Neuronal stem cell (in vitro differentiated cells): ENCODE measurements around the gene FBXO7.

Experiments used
- DNase-seq: peaks from one replicate; pipeline ENCODE4 v3.0.0-alpha.2; 2013; ENCODE audit warnings: low spot score
- H2AFZ ChIP-seq: one replicate; pipeline ENCODE4 v1.6.1; 2013; ENCODE audit warnings: mild to moderate bottlenecking, low read length, inconsistent platforms
- H2AK5ac ChIP-seq: 2 replicates; pipeline ENCODE4 v1.6.1; 2013; ENCODE audit warnings: low read depth, mild to moderate bottlenecking, inconsistent platforms, low read length, moderate library complexity, mixed read lengths
- H2BK120ac ChIP-seq: 2 replicates; pipeline ENCODE4 v1.6.1; 2013; ENCODE audit warnings: low read depth, mild to moderate bottlenecking, inconsistent platforms, low read length, moderate library complexity, mixed read lengths
- H2BK12ac ChIP-seq: one replicate; pipeline ENCODE4 v1.6.1; 2013; ENCODE audit warnings: low read length, inconsistent platforms
- H2BK15ac ChIP-seq: 2 replicates; pipeline ENCODE4 v1.6.1; 2013; ENCODE audit warnings: mild to moderate bottlenecking, low read length, inconsistent platforms, mixed read lengths
- H2BK5ac ChIP-seq: one replicate; pipeline ENCODE4 v1.6.1; 2013; ENCODE audit warnings: inconsistent platforms, mild to moderate bottlenecking, low read length, moderate library complexity
- H3K14ac ChIP-seq: one replicate; pipeline ENCODE4 v1.6.1; 2013; ENCODE audit warnings: low read length, inconsistent platforms
- H3K18ac ChIP-seq: 2 replicates; pipeline ENCODE4 v1.6.1; 2013; ENCODE audit warnings: low read length, inconsistent platforms
- H3K23ac ChIP-seq: 2 replicates; pipeline ENCODE4 v1.6.1; 2013; ENCODE audit warnings: low read depth, mild to moderate bottlenecking, mixed read lengths, low read length, inconsistent platforms; ENCODE audit not compliant: poor library complexity
- H3K27ac ChIP-seq: replicated peaks from 3 replicates; pipeline ENCODE4 v1.5.1; 2013; ENCODE audit warnings: low read length, inconsistent platforms
- H3K27me3 ChIP-seq, 3 experiments: 2 replicates each; pipeline ENCODE4 v1.6.1; 2013; ENCODE audit warnings: low read length in 3 of 3, mild to moderate bottlenecking in 2 of 3, inconsistent platforms in 1 of 3, low read depth in 1 of 3, mixed read lengths in 1 of 3, moderate library complexity in 1 of 3; ENCODE audit not compliant: control insufficient read depth in 3 of 3, insufficient read depth in 3 of 3
- H3K36me3 ChIP-seq, 2 donors: replicated peaks in 1 of 2; 2 replicates each; pipeline ENCODE4 v1.6.1; 2013; ENCODE audit warnings: low read length in 2 of 2; ENCODE audit not compliant: control insufficient read depth in 2 of 2, insufficient read depth in 2 of 2
- H3K4ac ChIP-seq: 2 replicates; pipeline ENCODE4 v1.6.1; 2013; ENCODE audit warnings: inconsistent platforms, mild to moderate bottlenecking, low read length, moderate library complexity
- H3K4me1 ChIP-seq, 2 donors: 1 replicate in 1 of 2; 2 replicates in 1 of 2; pipeline ENCODE4 v1.6.1; 2013; ENCODE audit warnings: low read length in 2 of 2, low read depth in 1 of 2; ENCODE audit not compliant: control insufficient read depth in 2 of 2, insufficient read depth in 1 of 2
- H3K4me2 ChIP-seq: one replicate; pipeline ENCODE4 v1.6.1; 2013; ENCODE audit warnings: mild to moderate bottlenecking, low read length, inconsistent platforms; ENCODE audit not compliant: insufficient read depth, poor library complexity, severe bottlenecking
- H3K4me3 ChIP-seq, 2 donors: 2 replicates each; pipeline ENCODE4 v1.5.1; 2013; ENCODE audit warnings: low read length in 2 of 2, mild to moderate bottlenecking in 2 of 2, inconsistent platforms in 1 of 2, moderate library complexity in 1 of 2
- H3K79me1 ChIP-seq: one replicate; pipeline ENCODE4 v1.6.1; 2013; ENCODE audit warnings: low read depth, mild to moderate bottlenecking, inconsistent platforms, low read length, moderate library complexity
- H3K9ac ChIP-seq: one replicate; pipeline ENCODE4 v1.6.1; 2013; ENCODE audit warnings: mild to moderate bottlenecking, low read depth, low read length, inconsistent platforms; ENCODE audit not compliant: poor library complexity
- H3K9me3 ChIP-seq, 2 donors: replicated peaks in 1 of 2; 2 replicates each; pipeline versions ENCODE3 to v1.6.1; 2013; ENCODE audit warnings: low read length in 2 of 2, mild to moderate bottlenecking in 2 of 2, inconsistent platforms in 1 of 2, low read depth in 1 of 2, mixed read lengths in 1 of 2, moderate library complexity in 1 of 2; ENCODE audit not compliant: control insufficient read depth in 2 of 2, insufficient read depth in 1 of 2
- H4K8ac ChIP-seq: one replicate; pipeline ENCODE4 v1.6.1; 2013; ENCODE audit warnings: low read depth, mild to moderate bottlenecking, inconsistent platforms, low read length, moderate library complexity
- H4K91ac ChIP-seq: one replicate; pipeline ENCODE4 v1.6.1; 2013; ENCODE audit warnings: low read length, low read depth, mild to moderate bottlenecking, inconsistent platforms; ENCODE audit not compliant: poor library complexity
- WGBS, 2 donors: extraction: QIAGEN DNeasy Blood & Tissue Kit; methylation state at CpG; one replicate each; pipeline ENCODE4 v1.1.7; 2013; ENCODE audit warnings: missing lambda C conversion rate in 2 of 2, mixed read lengths in 1 of 2; ENCODE audit not compliant: insufficient read length in 2 of 2, insufficient replicate concordance in 1 of 2; ENCODE audit errors: extremely low coverage in 2 of 2; 5-methylcytosine and 5-hydroxymethylcytosine counted together

Gene FBXO7

DNA sequence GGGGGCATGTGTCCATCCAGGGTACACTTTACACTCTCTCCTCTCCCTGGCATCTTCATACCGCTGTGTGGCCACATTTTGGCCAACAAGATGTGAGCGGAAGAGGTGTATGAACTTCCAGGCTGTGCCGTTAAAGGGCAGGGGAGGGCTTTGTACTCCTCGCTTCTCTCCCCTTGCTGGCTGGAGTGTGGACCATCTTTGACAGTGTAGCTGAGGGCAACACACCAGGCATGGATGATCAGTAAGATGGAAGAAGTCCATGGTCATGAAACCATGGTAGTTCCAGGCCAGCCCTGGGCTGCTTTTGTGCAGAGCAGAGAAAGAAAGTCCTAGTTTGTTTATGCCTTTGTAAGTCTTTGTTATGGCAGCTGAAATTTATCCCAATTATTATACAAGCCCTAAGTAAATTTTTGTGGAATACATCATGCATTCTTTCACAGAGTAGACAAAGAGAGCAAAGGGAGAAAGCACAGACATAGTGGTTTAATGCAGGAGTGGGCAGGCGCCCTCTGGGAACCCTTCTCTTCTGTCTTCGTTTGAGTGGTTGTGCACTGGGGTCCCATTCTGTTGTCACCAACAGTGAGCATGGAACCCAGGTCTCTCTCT lies 70.4 kb downstream of the FBXO7 start:
- Histone ChIP-seq H2BK5ac (no peak overlapping the region), H3K9ac (no peak overlapping the region), H3K27me3 (peaks cover 0 to 12% (median 2%) of the 10 kb centered on the region in 3 experiments), H3K18ac (no peak overlapping the region), H2BK120ac (no peak overlapping the region), H3K79me1 (no peaks in the 10 kb centered on the region), H3K23ac (no peak overlapping the region), H3K36me3 (no peaks in the 10 kb centered on the region), H3K4me1 (peaks cover 0 to 3% of the 10 kb centered on the region in 2 donors), H3K4me2 (no peak overlapping the region), H2BK15ac (no peak overlapping the region), H3K9me3 (peaks cover 0 to 3% of the 10 kb centered on the region in 2 donors), H4K8ac (no peak overlapping the region), H3K4me3 (no peak overlapping the region), H4K91ac (no peak overlapping the region), H2AFZ (no peak overlapping the region), H2BK12ac (no peak overlapping the region), H3K27ac (no peak overlapping the region), H2AK5ac (no peak overlapping the region), H3K4ac (no peak overlapping the region), H3K14ac (no peak overlapping the region)
- DNase-seq = no peak
- WGBS, 2 donors = no CpG with 5 or more reads among the region's 6 CpGs

DNA sequence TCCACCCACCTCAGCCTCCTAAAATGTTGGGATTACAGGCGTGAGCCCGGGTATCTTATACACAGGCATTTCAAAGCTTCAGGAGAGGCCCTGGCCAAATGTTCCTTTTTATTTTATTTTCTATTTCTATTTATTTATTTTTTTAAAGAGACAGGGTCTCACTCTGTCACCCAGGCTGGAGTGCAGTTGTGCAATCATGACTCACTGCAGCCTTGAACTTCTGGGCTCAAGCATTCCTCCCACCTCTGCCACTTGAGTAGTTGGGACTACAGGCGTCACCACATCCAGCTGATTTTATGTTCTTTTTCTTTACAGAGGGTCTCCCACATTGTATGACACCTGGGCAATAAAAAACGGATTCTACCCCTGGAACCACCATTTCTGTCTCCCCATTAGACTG lies 71.2 kb downstream of the FBXO7 start:
- Histone ChIP-seq H3K36me3 (no peaks in the 10 kb centered on the region), H2BK5ac (no peak overlapping the region), H3K4me2 (no peak overlapping the region), H4K91ac (no peak overlapping the region), H2BK12ac (no peak overlapping the region), H2BK120ac (no peak overlapping the region), H3K14ac (no peak overlapping the region), H3K9me3 (peaks cover 0 to 3% of the 10 kb centered on the region in 2 donors), H3K79me1 (no peaks in the 10 kb centered on the region), H3K27ac (no peak overlapping the region), H3K4ac (no peak overlapping the region), H3K23ac (no peak overlapping the region), H2AFZ (no peak overlapping the region), H3K4me3 (no peak overlapping the region), H3K4me1 (no peaks in the 10 kb centered on the region), H4K8ac (no peak overlapping the region), H3K27me3 (peaks cover 0 to 12% (median 2%) of the 10 kb centered on the region in 3 experiments), H2BK15ac (no peak overlapping the region), H3K9ac (no peak overlapping the region), H2AK5ac (no peak overlapping the region), H3K18ac (no peak overlapping the region)
- no CpG with 5 or more reads among the region's 4 CpGs for WGBS, 2 donors
- DNase-seq = no peak

DNA sequence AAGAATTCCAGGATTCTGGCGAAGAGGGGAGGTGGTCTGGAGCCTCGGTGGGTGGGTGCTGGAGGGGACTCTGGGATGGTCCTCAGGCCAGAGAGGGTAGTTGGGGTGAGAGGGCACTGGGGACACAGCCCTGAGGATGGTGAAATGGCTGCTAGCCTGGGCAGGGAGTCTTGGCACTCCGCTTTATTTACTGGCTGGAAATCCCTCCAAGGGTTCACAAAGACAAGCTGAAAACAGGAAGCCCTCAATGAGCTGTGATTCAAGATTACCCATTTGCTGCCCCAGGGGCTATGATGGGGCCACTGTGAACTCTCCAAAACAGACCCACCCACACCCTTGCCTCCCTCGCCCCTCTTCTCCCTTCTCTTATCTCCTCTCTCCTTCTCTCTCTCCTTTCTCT lies 71.9 kb downstream of the FBXO7 start:
- peaks cover 0 to 11% (median 0%) of the 10 kb centered on the region in 3 experiments for H3K27me3 ChIP-seq
- peaks cover 0 to 3% of the 10 kb centered on the region in 2 donors for H3K9me3 ChIP-seq
- H2BK120ac ChIP-seq = no peak overlapping the region
- H2BK15ac ChIP-seq = no peak overlapping the region
- no peak overlapping the region for H3K18ac ChIP-seq
- no peak for DNase-seq
- H2BK12ac ChIP-seq = no peak overlapping the region
- H3K23ac ChIP-seq = no peak overlapping the region
- no peaks in the 10 kb centered on the region for H3K4me1 ChIP-seq
- no peak overlapping the region for H2AFZ ChIP-seq
- H4K91ac ChIP-seq = no peak overlapping the region
- no peak overlapping the region for H2BK5ac ChIP-seq
- H3K79me1 ChIP-seq = no peaks in the 10 kb centered on the region
- H3K36me3 ChIP-seq = no peaks in the 10 kb centered on the region
- WGBS, 2 donors = no CpG with 5 or more reads among the region's 4 CpGs
- H3K9ac ChIP-seq = no peak overlapping the region
- H3K4me3 ChIP-seq = no peak overlapping the region
- H3K4me2 ChIP-seq = no peak overlapping the region
- H3K4ac ChIP-seq = no peak overlapping the region
- no peak overlapping the region for H2AK5ac ChIP-seq
- no peak overlapping the region for H3K27ac ChIP-seq
- H4K8ac ChIP-seq = no peak overlapping the region
- no peak overlapping the region for H3K14ac ChIP-seq

DNA sequence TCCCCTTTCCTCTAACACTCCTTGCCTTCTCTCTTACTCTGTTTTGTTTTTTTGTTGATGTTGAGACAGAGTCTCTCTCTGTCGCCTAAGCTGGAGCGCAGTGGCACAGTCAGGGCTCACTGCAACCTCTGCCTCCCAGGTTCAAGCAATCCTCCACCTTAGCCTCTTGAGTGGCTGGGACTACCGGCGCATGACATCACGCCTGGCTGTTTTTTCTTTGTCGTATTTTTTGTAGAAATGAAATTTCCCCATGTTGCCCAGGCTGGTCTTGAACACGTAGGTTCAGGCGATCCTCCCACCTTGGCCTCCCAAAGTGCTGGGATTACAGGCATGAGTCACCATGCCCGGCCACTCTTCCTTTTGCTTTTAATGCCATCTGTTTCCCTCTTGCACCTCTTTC lies 72.3 kb downstream of the FBXO7 start:
- no peak overlapping the region for H2BK12ac ChIP-seq
- H3K18ac ChIP-seq = no peak overlapping the region
- H3K4ac ChIP-seq = no peak overlapping the region
- no peak overlapping the region for H4K91ac ChIP-seq
- DNase-seq = no peak
- H3K36me3 ChIP-seq = no peaks in the 10 kb centered on the region
- WGBS, 2 donors = no CpG with 5 or more reads among the region's 9 CpGs
- H3K9me3 ChIP-seq = peaks cover 0 to 3% of the 10 kb centered on the region in 2 donors
- H3K9ac ChIP-seq = no peak overlapping the region
- no peak overlapping the region for H4K8ac ChIP-seq
- H3K4me2 ChIP-seq = no peak overlapping the region
- no peak overlapping the region for H3K27ac ChIP-seq
- H2AK5ac ChIP-seq = no peak overlapping the region
- H3K4me1 ChIP-seq = no peaks in the 10 kb centered on the region
- H3K79me1 ChIP-seq = no peaks in the 10 kb centered on the region
- H2AFZ ChIP-seq = no peak overlapping the region
- no peak overlapping the region for H2BK120ac ChIP-seq
- H2BK5ac ChIP-seq = no peak overlapping the region
- H2BK15ac ChIP-seq = no peak overlapping the region
- H3K14ac ChIP-seq = no peak overlapping the region
- no peak overlapping the region for H3K4me3 ChIP-seq
- H3K27me3 ChIP-seq = peaks cover 0 to 7% (median 0%) of the 10 kb centered on the region in 3 experiments
- no peak overlapping the region for H3K23ac ChIP-seq
